SU-DHL-6 (cell line): Measurements from ENCODE around the gene PLXNA2.

Source experiments
- H2AFZ ChIP-seq: fragments of 200-600 bp; sonication (generic); 2 replicates; pipeline ENCODE4 v1.6.1; 2014; ENCODE audit warnings: low read depth, mild to moderate bottlenecking, moderate library complexity, mixed read lengths, antibody characterized with exemption, low read length; ENCODE audit not compliant: severe bottlenecking
- H3F3A ChIP-seq: fragments of 200-600 bp; shearing (Covaris generic); 2 replicates; pipeline ENCODE4 v1.6.0; 2016; ENCODE audit warnings: antibody characterized with exemption, mild to moderate bottlenecking; ENCODE audit not compliant: insufficient read depth
- H3K27ac ChIP-seq: fragments of 200-600 bp; sonication (generic); 2 replicates; pipeline ENCODE4 v1.5.1; 2016; ENCODE audit warnings: low read depth, mild to moderate bottlenecking, low read length, moderate library complexity, mixed read lengths
- H3K27me3 ChIP-seq: fragments of 200-600 bp; sonication (generic), shearing (Covaris generic); 2 replicates; pipeline ENCODE4 v1.6.0; 2014; ENCODE audit warnings: mild to moderate bottlenecking, low read length
- H3K36me3 ChIP-seq: fragments of 200-600 bp; sonication (generic); 2 replicates; pipeline ENCODE4 v1.6.1; 2014; ENCODE audit warnings: mild to moderate bottlenecking, low read length, mixed read lengths
- H3K4me2 ChIP-seq: fragments of 300-600, 200-600 bp; shearing (Covaris generic), sonication (generic); 2 replicates; pipeline ENCODE4 v1.6.0; 2014; ENCODE audit warnings: low read length, low read depth, mild to moderate bottlenecking; ENCODE audit not compliant: poor library complexity, severe bottlenecking
- H3K4me3 ChIP-seq: fragments of 200-600 bp; sonication (generic); 2 replicates; pipeline ENCODE4 v1.5.1; 2014; ENCODE audit warnings: antibody characterized with exemption, low read length, mild to moderate bottlenecking, mixed read lengths; ENCODE audit not compliant: insufficient read depth, poor library complexity, severe bottlenecking
- H3K79me2 ChIP-seq: fragments of 200-600 bp; sonication (generic); 2 replicates; pipeline ENCODE4 v1.6.1; 2014; ENCODE audit warnings: mild to moderate bottlenecking, low read length, moderate library complexity; ENCODE audit not compliant: insufficient read depth
- H3K9ac ChIP-seq: fragments of 200-600 bp; sonication (generic); 2 replicates; pipeline ENCODE4 v1.7.0; 2014; ENCODE audit warnings: mild to moderate bottlenecking, low read length
- H3K9me2 ChIP-seq: fragments of 200-600 bp; sonication (generic); replicated peaks from 2 replicates; pipeline ENCODE4 v1.6.1; 2014; ENCODE audit warnings: low read length; ENCODE audit not compliant: insufficient read depth
- H3K9me3 ChIP-seq: fragments of 200-600 bp; sonication (generic); 2 replicates; pipeline ENCODE4 v1.6.1; 2014; ENCODE audit warnings: low read length, mixed read lengths; ENCODE audit not compliant: insufficient read depth
- H4K20me1 ChIP-seq: fragments of 200-600 bp; sonication (generic); 2 replicates; pipeline ENCODE4 v1.6.1; 2014; ENCODE audit warnings: low read depth, mild to moderate bottlenecking, antibody characterized with exemption, low read length, moderate library complexity, mixed read lengths
- CTCF ChIP-seq: fragments of 200-600 bp; sonication (generic); IDR thresholded peaks from one replicate; pipeline ENCODE4 v1.5.1; 2017; ENCODE audit warnings: antibody characterized with exemption, mild to moderate bottlenecking, low read length, moderate library complexity; ENCODE audit not compliant: insufficient read depth, poor library complexity, severe bottlenecking
- EZH2phosphoT487 ChIP-seq: fragments of 200-600 bp; sonication (generic), shearing (Covaris generic); conservative IDR thresholded peaks from 2 replicates; pipeline ENCODE4 v1.6.1; 2018; ENCODE audit warnings: mild to moderate bottlenecking, antibody characterized with exemption, low read length, moderate library complexity, mixed read lengths

PLXNA2 gene

GRCh38 chr1:208176649-208177048 is 67.5 kb downstream of the PLXNA2 start:
- no peak for TF ChIP-seq EZH2phosphoT487
- TF ChIP-seq CTCF: no peak
- Histone ChIP-seq H3K27me3 (no peaks in the 10 kb centered on the region), H3K36me3 (no peaks in the 10 kb centered on the region), H3F3A (no peaks in the 10 kb centered on the region), H3K4me3 (no peak overlapping the region), H3K9ac (no peak overlapping the region), H3K9me3 (no peaks in the 10 kb centered on the region), H3K9me2 (no peaks in the 10 kb centered on the region), H4K20me1 (no peaks in the 10 kb centered on the region), H3K27ac (no peak overlapping the region), H3K79me2 (no peaks in the 10 kb centered on the region), H2AFZ (no peak overlapping the region), H3K4me2 (no peak overlapping the region)

GRCh38 chr1:208175508-208175895 is 68.7 kb downstream of the PLXNA2 start:
- H3K36me3 ChIP-seq: no peaks in the 10 kb centered on the region
- H3K79me2 ChIP-seq: no peaks in the 10 kb centered on the region
- H3K9me2 ChIP-seq: no peaks in the 10 kb centered on the region
- no peaks in the 10 kb centered on the region for H4K20me1 ChIP-seq
- H3K27me3 ChIP-seq: no peaks in the 10 kb centered on the region
- H3F3A ChIP-seq: no peaks in the 10 kb centered on the region
- H3K4me3 ChIP-seq: no peak overlapping the region
- TF ChIP-seq EZH2phosphoT487 (no peak), CTCF (no peak)
- H3K9ac ChIP-seq: no peak overlapping the region
- no peak overlapping the region for H2AFZ ChIP-seq
- no peaks in the 10 kb centered on the region for H3K9me3 ChIP-seq
- H3K27ac ChIP-seq: no peak overlapping the region
- H3K4me2 ChIP-seq: no peak overlapping the region

- Histone ChIP-seq H3K27ac (no peak overlapping the region), H3F3A (no peaks in the 10 kb centered on the region), H3K4me2 (no peak overlapping the region), H3K27me3 (no peaks in the 10 kb centered on the region), H3K9me3 (no peaks in the 10 kb centered on the region), H3K36me3 (no peaks in the 10 kb centered on the region), H3K4me3 (no peak overlapping the region), H3K9ac (no peak overlapping the region), H4K20me1 (no peaks in the 10 kb centered on the region), H3K9me2 (no peaks in the 10 kb centered on the region), H2AFZ (no peak overlapping the region), H3K79me2 (no peaks in the 10 kb centered on the region)
- TF ChIP-seq EZH2phosphoT487: no peak
Observed at GRCh38 chr1:208174731-208175507, 69.3 kb downstream of the PLXNA2 start.

- no peaks in the 10 kb centered on the region for H3F3A ChIP-seq
- H3K27me3 ChIP-seq: no peaks in the 10 kb centered on the region
- no peak overlapping the region for H3K27ac ChIP-seq
- no peaks in the 10 kb centered on the region for H3K9me3 ChIP-seq
- no peak overlapping the region for H3K9ac ChIP-seq
- H3K36me3 ChIP-seq: no peaks in the 10 kb centered on the region
- no peak for TF ChIP-seq EZH2phosphoT487
- no peak for TF ChIP-seq CTCF
- H3K9me2 ChIP-seq: no peaks in the 10 kb centered on the region
- H2AFZ ChIP-seq: no peak overlapping the region
- no peaks in the 10 kb centered on the region for H4K20me1 ChIP-seq
- no peaks in the 10 kb centered on the region for H3K79me2 ChIP-seq
- H3K4me2 ChIP-seq: no peak overlapping the region
- H3K4me3 ChIP-seq: no peak overlapping the region
Observed at GRCh38 chr1:208174200-208174599, 70.0 kb downstream of the PLXNA2 start.
